Panc1 (cell line): Measurements from ENCODE around the gene S1PR3. TPM values are rescaled to one million over a fixed set of nuclear protein-coding genes. Genes with fewer than 3 reads are reported as not detected.

Experiments
- ATAC-seq: fragments of 200-7000 bp; cut with Tn5 transposase; 2 replicates; pipeline ENCODE4 v1.9.1; 2020; ENCODE audit warnings: mild to moderate bottlenecking, moderate library complexity
- BruUV-seq: library from RNA; stranded (reverse); fragments of 400-500 nt; replicated peaks from 2 replicates; lab custom pipeline; 2021; lab: Mats Ljungman, UMichigan
- CTCF ChIA-PET: fragments of 300-600 bp; sonication (Branson Sonifier 250); formaldehyde crosslinking; loops from one replicate; lab custom pipeline; 2022; ENCODE audit warnings: antibody characterized with exemption; lab: Charles Lee
- POLR2A ChIA-PET: fragments of 300-600 bp; sonication (Branson Sonifier 250); formaldehyde crosslinking; loops from one replicate; lab custom pipeline; 2022; ENCODE audit warnings: antibody characterized with exemption; lab: Charles Lee
- DNase-seq: peaks from one replicate; pipeline ENCODE4 v3.0.0-alpha.2; 2010; ENCODE audit warnings: low read depth, low spot score
- H3K27ac ChIP-seq: 2 replicates; pipeline ENCODE4 v1.5.1; 2011; ENCODE audit warnings: mild to moderate bottlenecking, low read length, inconsistent platforms
- H3K27me3 ChIP-seq: fragments of 200-500 bp; sonication (Bioruptor generic); 2 replicates; pipeline ENCODE4 v1.6.0; 2014; ENCODE audit warnings: low read length, inconsistent platforms; ENCODE audit not compliant: control insufficient read depth, insufficient read depth
- H3K36me3 ChIP-seq: fragments of 200-500 bp; sonication (Bioruptor generic); 2 replicates; pipeline ENCODE4 v1.5.1; 2014; ENCODE audit warnings: inconsistent platforms, mild to moderate bottlenecking, low read length, moderate library complexity; ENCODE audit not compliant: control insufficient read depth, insufficient read depth
- H3K4me1 ChIP-seq: 2 replicates; pipeline ENCODE4 v1.5.1; 2011; ENCODE audit warnings: inconsistent platforms, mild to moderate bottlenecking, low read length, moderate library complexity; ENCODE audit not compliant: control insufficient read depth, insufficient read depth
- H3K4me3 ChIP-seq, 2 experiments: 2 replicates each; pipeline ENCODE4 v1.5.1; 2011 to 2012; ENCODE audit warnings: low read depth in 2 of 2, low read length in 2 of 2, mild to moderate bottlenecking in 2 of 2, inconsistent platforms in 1 of 2, moderate library complexity in 1 of 2
- H3K9me3 ChIP-seq: fragments of 200-500 bp; sonication (Bioruptor generic); 2 replicates; pipeline ENCODE4 v1.5.1; 2014; ENCODE audit warnings: low read depth, mild to moderate bottlenecking, inconsistent platforms, low read length, moderate library complexity; ENCODE audit not compliant: control insufficient read depth, insufficient read depth
- CTCF ChIP-seq: fragments of 450-650 bp; IDR thresholded peaks from 2 replicates; pipeline ENCODE4 v1.5.1; 2017; ENCODE audit warnings: mild to moderate bottlenecking
- POLR2AphosphoS5 ChIP-seq: IDR thresholded peaks from 2 replicates; pipeline ENCODE4 v1.6.1; 2012; ENCODE audit warnings: mild to moderate bottlenecking, low read depth, low read length, moderate library complexity
- SIN3A ChIP-seq: IDR thresholded peaks from 2 replicates; pipeline ENCODE4 v1.6.1; 2012; ENCODE audit warnings: low read depth, mild to moderate bottlenecking, low read length, moderate library complexity, borderline replicate concordance; ENCODE audit not compliant: insufficient read depth
- TCF7L2 ChIP-seq: IDR thresholded peaks from 2 replicates; pipeline ENCODE4 v1.6.1; 2011; ENCODE audit warnings: mild to moderate bottlenecking, low read depth, low read length, inconsistent platforms
- in situ Hi-C: cut with HindIII; loops from 2 replicates; pipeline ENCODE4 v1.10.0; 2016; ENCODE audit warnings: low sequenced_read_pairs, low pct_unique_long_range_greater_than_20kb
- intact Hi-C: fragments of 100-400 bp; cut with micrococcal nuclease; formaldehyde crosslinking; loops from one replicate; pipeline ENCODE4 v1.10.0; 2022; ENCODE audit not compliant: unreplicated experiment
- total RNA-seq: library from RNA; stranded (reverse); gene quantifications from one replicate; pipeline ENCODE4 v1.2.1, GENCODE V29; 2021; ENCODE audit not compliant: unreplicated experiment
- TF ChIP-seq, protein P1 (sequence below), 2 experiments: IDR thresholded peaks; 2 replicates each; pipeline ENCODE4 v1.6.1; 2011 to 2012; ENCODE audit warnings: low read depth in 2 of 2, control low read depth in 1 of 2, low read length in 1 of 2, mild to moderate bottlenecking in 1 of 2, moderate library complexity in 1 of 2; ENCODE audit not compliant: insufficient read depth in 1 of 2

The S1PR3 gene
- total RNA-seq, 1 experiment from 2014 or later = 8.1 TPM

GRCh38 chr9:88973281-88974045 is 17.8 kb upstream of the S1PR3 start:
- no peak for TF ChIP-seq SIN3A
- no peak for TF ChIP-seq TCF7L2
- no peak for TF ChIP-seq POLR2AphosphoS5
- TF ChIP-seq, protein P1, sequence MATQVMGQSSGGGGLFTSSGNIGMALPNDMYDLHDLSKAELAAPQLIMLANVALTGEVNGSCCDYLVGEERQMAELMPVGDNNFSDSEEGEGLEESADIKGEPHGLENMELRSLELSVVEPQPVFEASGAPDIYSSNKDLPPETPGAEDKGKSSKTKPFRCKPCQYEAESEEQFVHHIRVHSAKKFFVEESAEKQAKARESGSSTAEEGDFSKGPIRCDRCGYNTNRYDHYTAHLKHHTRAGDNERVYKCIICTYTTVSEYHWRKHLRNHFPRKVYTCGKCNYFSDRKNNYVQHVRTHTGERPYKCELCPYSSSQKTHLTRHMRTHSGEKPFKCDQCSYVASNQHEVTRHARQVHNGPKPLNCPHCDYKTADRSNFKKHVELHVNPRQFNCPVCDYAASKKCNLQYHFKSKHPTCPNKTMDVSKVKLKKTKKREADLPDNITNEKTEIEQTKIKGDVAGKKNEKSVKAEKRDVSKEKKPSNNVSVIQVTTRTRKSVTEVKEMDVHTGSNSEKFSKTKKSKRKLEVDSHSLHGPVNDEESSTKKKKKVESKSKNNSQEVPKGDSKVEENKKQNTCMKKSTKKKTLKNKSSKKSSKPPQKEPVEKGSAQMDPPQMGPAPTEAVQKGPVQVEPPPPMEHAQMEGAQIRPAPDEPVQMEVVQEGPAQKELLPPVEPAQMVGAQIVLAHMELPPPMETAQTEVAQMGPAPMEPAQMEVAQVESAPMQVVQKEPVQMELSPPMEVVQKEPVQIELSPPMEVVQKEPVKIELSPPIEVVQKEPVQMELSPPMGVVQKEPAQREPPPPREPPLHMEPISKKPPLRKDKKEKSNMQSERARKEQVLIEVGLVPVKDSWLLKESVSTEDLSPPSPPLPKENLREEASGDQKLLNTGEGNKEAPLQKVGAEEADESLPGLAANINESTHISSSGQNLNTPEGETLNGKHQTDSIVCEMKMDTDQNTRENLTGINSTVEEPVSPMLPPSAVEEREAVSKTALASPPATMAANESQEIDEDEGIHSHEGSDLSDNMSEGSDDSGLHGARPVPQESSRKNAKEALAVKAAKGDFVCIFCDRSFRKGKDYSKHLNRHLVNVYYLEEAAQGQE (IDR thresholded peaks at IDR 0.05; ENCODE audit: insufficient read depth in 1 of 2, low read depth in 2 of 2, low read length in 1 of 2) = no peak
- no peak for TF ChIP-seq CTCF
- Histone ChIP-seq H3K9me3 (no peaks in the 10 kb centered on the region), H3K27ac (no peak overlapping the region), H3K4me1 (no peaks in the 10 kb centered on the region), H3K4me3 (no peak overlapping the region), H3K27me3 (no peaks in the 10 kb centered on the region), H3K36me3 (no peaks in the 10 kb centered on the region)
- in situ Hi-C loops (no loop called here), intact Hi-C loops (no loop called here)
- ATAC-seq (no peak), DNase-seq (no peak)
- ChIA-PET CTCF (no interaction called here), POLR2A (no interaction called here)
- BruUV-seq = no TSS peak

DNA sequence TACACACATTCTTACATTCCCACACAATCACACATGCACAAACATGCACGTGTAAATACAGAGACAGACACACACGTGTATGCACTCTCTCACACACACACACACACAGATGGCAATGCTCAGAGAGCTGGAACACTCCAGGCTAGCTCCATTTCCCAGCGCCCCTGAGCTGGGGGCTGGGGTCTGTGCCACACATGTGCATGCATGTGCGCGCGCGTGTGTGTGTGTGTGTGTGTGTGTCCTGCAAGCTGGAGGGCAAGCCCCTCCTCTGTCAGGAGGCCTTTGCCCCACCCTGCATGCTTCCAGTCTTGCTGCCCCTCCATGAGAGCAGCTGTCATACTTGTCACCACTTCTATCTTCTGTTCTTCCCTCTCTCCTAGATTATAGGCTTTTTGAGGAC is 16.6 kb upstream of the S1PR3 start:
- in situ Hi-C loops = no loop called here
- BruUV-seq = no TSS peak
- H3K27ac ChIP-seq = no peak overlapping the region
- TF ChIP-seq POLR2AphosphoS5 (no peak), SIN3A (no peak), CTCF (no peak), TCF7L2 (no peak)
- TF ChIP-seq, protein P1 (IDR thresholded peaks at IDR 0.05; ENCODE audit: insufficient read depth in 1 of 2, low read depth in 2 of 2, low read length in 1 of 2) = no peak
- H3K4me3 ChIP-seq = no peak overlapping the region
- CTCF ChIA-PET = no interaction called here
- DNase-seq (no peak), ATAC-seq (no peak)
- POLR2A ChIA-PET = no interaction called here
- intact Hi-C loops = no loop called here
- no peaks in the 10 kb centered on the region for H3K27me3 ChIP-seq
- H3K36me3 ChIP-seq = no peaks in the 10 kb centered on the region
- H3K9me3 ChIP-seq = no peaks in the 10 kb centered on the region
- no peaks in the 10 kb centered on the region for H3K4me1 ChIP-seq
